GM21423 (cell line): ENCODE data around the gene PTPRD.

Source experiments
- ATAC-seq: cut with Tn5 transposase; IDR thresholded peaks from one replicate; pipeline ENCODE4 v1.9.1; 2021; ENCODE audit warnings: mild to moderate bottlenecking, moderate library complexity; ENCODE audit not compliant: unreplicated experiment

PTPRD gene

GRCh38 chr9:8628791-8629190 is 1984.0 kb downstream of the PTPRD start:
- ATAC-seq: no peak

GRCh38 chr9:8627976-8628679 is 1984.7 kb downstream of the PTPRD start:
- ATAC-seq: no peak

- ATAC-seq: no peak
These were observed 1989.9 kb downstream of the PTPRD start for GRCh38 chr9:8622871-8623270.

- no peak for ATAC-seq
These were observed 1990.5 kb downstream of the PTPRD start for GRCh38 chr9:8622222-8622802.

GRCh38 chr9:8621416-8621815 is 1991.4 kb downstream of the PTPRD start:
- ATAC-seq: no peak

GRCh38 chr9:8616414-8616813 is 1996.4 kb downstream of the PTPRD start:
- no peak for ATAC-seq

- no peak for ATAC-seq
These were observed 1997.8 kb downstream of the PTPRD start for GRCh38 chr9:8614926-8615440.

GRCh38 chr9:8613346-8613825 is 1999.4 kb downstream of the PTPRD start:
- ATAC-seq: no peak

GRCh38 chr9:8611153-8611552 is 2001.6 kb downstream of the PTPRD start:
- no peak for ATAC-seq

- no peak for ATAC-seq
These were observed 2002.5 kb downstream of the PTPRD start for GRCh38 chr9:8610256-8610655.

GRCh38 chr9:8605096-8605495 is 2007.7 kb downstream of the PTPRD start:
- no peak for ATAC-seq

GRCh38 chr9:8604201-8604600 is 2008.6 kb downstream of the PTPRD start:
- ATAC-seq: no peak

- ATAC-seq: no peak
These were observed 2011.7 kb downstream of the PTPRD start for GRCh38 chr9:8600914-8601680.

GRCh38 chr9:8599937-8600336 is 2012.9 kb downstream of the PTPRD start:
- ATAC-seq: no peak

- no peak for ATAC-seq
These were observed 2023.3 kb downstream of the PTPRD start for GRCh38 chr9:8589476-8589875.

- no peak for ATAC-seq
These were observed 2027.8 kb downstream of the PTPRD start for GRCh38 chr9:8585036-8585435.

GRCh38 chr9:8579661-8580060 is 2033.1 kb downstream of the PTPRD start:
- no peak for ATAC-seq

GRCh38 chr9:8576741-8577140 is 2036.1 kb downstream of the PTPRD start:
- ATAC-seq: no peak

- ATAC-seq: no peak
These were observed 2038.0 kb downstream of the PTPRD start for GRCh38 chr9:8574846-8575245.

GRCh38 chr9:8572209-8572608 is 2040.6 kb downstream of the PTPRD start:
- no peak for ATAC-seq

- ATAC-seq: no peak
These were observed 2041.2 kb downstream of the PTPRD start for GRCh38 chr9:8571643-8572042.

GRCh38 chr9:8570776-8571175 is 2042.0 kb downstream of the PTPRD start:
- ATAC-seq: no peak
